HG03066 (cell line): Measurements from ENCODE around the gene CLEC4C.
"Not testable (repeated sequence)": the region's sequence is repeated elsewhere in the genome, so short reads cannot be mapped to it uniquely, and the experiment has no call there.

Source experiments
- ATAC-seq: cut with Tn5 transposase; IDR thresholded peaks from one replicate; pipeline ENCODE4 v1.9.1; 2021; ENCODE audit warnings: low read depth; ENCODE audit not compliant: unreplicated experiment

Gene CLEC4C, protein sequence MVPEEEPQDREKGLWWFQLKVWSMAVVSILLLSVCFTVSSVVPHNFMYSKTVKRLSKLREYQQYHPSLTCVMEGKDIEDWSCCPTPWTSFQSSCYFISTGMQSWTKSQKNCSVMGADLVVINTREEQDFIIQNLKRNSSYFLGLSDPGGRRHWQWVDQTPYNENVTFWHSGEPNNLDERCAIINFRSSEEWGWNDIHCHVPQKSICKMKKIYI

DNA sequence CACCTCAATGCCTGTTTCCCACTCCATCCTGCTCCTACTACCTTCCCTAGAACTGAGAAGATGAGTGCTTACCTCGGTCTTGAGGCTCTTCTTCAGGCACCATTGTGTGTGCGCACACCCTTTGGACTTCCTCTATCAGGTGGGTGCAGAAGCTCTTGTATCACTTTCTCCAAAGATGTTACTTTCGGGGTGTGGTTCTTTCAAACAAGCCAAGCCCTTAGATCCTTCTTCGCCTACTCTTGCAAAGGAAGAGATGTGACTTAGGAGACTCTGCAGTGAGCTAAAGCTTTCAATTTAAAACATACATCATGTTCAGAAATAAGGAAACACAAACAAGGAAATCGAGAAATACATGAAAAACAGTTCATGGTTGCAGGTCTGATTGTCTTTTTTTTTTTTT is at the start of gene CLEC4C:
TSS of gene CLEC4C (minus strand) at position 130 of the 400 bp plus-strand sequence. CDS start at position 103, 27 bp downstream.
- ATAC-seq, result no peak

DNA sequence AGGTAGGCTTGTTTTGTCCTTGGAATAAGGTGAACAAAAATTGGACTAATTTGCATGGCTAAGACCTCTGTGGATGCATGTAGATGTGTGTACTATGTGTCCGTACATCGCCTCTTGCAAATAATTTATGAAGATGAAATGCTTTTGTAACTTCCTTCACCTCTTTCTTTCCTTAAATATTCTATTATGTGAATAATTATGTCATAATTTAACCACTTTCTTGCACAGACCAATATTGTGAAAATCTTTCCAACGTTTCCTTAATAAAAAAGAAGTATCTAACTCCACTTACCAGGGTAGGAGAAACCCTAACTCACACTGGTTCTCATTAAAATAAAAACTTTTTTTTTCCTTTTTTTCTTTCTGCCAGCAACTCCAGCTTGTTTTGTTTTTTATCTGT is 46.0 kb upstream of the CLEC4C start:
- no peak for ATAC-seq

DNA sequence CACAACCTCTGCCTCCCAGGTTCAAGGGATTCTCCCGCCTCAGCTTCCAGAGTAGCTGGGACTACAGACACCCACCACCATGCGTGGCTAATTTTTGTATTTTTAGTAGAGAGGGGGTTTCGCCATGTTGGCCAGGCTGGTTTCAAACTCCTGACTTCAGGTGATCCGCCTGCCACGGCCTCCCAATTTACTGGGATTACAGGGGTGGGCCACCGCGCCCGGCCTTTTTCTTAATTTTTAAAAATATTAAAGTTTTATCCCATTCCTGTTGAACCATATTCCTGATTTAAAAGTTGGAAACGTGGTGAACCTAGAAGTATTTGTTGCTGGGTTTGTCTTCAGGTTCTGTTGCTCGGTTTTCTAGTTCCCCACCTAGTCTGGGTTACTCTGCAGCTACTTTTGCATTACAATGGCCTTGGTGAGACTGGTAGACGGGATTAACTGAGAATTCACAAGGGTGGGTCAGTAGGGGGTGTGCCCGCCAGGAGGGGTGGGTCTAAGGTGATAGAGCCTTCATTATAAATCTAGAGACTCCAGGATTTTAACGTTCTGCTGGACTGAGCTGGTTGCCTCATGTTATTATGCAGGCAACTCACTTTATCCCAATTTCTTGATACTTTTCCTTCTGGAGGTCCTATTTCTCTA is 41.8 kb upstream of the CLEC4C start, which contains the start of gene NANOG:
TSS of gene NANOG (plus strand) at position 519 of the 645 bp plus-strand sequence. CDS start 213 bp downstream, outside the sequence.
- ATAC-seq, result not testable (repeated sequence)

DNA sequence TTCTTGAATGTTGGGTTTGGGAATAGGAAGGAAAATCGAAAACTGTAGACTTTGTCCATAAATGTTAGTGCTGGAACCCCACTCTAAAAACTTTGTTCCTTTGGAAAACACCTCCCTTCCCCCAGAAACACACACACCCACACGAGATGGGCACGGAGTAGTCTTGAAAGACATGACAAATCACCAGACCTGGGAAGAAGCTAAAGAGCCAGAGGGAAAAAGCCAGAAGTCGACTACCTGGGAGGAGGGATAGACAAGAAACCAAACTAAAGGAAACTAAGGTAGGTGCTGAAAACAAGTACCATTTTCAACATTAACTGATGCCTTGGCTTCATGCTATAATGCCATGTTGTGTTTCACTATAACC is 41.1 kb upstream of the CLEC4C start:
- no peak for ATAC-seq

DNA sequence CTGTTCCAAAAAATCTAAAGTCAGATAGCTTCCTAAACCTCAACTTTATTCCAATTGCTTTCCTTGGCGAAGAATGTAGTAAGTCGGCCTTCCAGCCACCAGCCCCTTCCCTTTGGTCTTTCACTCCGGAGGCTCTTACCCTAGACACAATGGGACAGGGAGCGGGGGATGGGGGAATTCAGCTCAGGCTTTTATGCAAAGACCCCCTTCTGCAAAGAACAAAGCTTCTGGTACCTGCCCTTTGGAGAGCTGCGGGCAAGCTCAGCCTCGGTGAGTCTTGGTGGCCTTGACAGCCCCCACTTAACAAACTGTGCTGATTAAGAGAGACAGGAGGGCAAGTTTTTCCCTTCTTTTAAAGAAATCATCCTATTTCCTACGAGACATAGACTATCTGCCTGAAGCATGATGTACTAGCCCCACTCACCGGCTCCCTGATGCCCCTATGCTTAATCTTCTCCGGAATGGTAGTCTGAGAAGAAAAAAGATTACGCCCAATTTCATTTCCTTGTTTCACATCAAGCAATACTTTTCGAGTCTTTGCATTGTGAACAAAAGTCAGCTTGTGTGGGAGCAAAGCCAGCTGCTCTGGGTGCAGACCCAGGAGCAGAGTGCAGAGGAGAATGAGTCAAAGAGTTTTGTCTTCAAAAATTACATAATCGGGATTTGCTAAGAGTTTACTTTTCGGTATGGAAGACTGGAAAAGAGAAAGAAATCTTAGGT is 40.6 kb upstream of the CLEC4C start:
- no peak for ATAC-seq

DNA sequence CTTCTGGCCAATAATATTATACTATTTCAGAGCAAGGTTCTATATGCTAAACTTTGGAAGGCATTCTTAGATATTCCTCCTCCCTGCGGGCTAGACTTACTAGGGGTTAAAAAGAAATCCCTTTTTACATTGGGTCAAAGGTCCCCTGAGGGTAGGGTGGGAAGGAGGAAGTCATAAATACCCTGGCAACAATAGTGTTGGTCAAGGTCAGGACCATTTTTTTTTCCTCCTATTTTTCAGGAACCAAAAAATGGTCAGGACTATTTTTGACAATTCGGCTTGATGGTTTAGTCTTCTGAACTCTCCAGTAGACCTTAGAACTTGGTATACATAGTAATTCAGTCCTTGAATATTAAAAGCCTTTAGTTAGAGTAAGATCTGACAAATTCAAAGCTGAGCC is 37.5 kb upstream of the CLEC4C start:
- no peak for ATAC-seq

DNA sequence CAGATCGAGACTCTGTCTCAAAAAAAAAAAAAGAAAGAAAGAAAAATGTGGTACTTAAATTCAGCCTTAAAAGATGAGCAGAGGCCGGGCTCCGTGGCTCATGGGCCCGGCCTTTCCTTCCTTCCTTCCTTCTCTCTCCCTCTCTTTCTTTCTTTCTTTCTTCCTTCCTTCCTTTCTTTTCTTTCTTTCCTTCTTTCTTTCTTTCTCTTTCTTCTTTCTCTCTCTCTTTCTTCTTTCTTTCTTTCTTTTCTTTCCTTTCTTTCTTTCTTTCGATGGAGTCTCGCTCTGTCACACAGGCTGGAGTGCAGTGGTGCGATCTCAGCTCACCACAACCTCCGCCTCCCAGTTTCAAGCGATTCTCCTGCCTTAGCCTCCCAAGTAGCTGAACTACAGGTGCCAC is 36.3 kb upstream of the CLEC4C start:
- ATAC-seq, result not testable (repeated sequence)

DNA sequence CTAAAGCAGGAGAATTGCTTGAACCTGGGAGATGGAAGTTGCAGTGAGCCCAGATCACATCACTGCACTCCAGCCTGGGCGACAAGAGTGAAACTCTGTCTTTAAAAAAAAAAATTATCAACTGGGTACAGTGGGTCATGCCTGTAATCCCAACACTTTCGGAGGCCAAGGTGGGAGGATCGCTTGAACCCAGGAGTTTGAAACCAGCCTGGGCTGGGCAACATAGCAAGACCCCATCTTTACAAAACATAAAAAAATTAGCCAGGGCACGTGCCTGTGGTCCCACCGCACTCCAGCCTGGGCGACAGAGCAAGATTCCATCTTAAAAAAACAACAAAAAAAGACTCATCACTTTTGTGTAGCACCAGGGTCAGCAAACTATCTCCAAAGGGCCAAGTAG is 34.9 kb upstream of the CLEC4C start:
- ATAC-seq, result no peak

DNA sequence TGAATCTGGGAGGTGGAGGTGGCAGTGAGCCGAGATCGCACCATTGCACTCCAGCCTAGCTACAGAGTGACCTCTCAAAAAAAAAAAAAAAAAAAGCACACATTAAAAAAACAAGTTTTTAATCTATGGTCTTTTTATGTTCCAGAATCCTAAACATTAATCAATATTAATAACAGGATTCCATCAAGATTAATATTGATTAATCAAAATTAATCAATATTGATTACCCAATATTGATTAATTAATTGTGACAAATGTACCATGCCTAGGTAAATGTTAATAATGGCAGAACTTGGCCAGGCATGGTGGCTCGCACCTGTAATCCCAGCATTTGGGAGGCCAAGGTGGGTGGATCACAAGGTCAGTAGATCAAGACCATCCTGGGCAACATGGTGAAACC is 34.1 kb upstream of the CLEC4C start:
- ATAC-seq, result no peak

DNA sequence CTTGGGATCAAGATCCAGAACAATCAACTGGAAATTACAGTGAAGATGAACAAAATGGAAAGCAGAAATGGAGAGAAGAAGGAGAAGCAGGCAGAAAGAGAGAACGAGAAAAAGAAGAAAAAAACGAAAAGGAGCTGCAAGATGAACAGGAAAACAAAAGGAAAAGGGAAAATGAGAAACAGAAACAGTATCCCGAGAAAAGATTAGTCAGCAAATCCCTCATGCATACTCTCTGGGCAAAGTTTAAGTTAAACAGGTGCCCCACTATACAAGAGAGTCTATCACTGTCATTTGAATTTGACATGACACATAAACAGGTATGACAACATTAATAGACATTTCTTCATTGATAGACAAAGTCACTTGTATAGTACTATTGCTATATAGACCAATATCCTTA is 22.8 kb upstream of the CLEC4C start:
- no peak for ATAC-seq

DNA sequence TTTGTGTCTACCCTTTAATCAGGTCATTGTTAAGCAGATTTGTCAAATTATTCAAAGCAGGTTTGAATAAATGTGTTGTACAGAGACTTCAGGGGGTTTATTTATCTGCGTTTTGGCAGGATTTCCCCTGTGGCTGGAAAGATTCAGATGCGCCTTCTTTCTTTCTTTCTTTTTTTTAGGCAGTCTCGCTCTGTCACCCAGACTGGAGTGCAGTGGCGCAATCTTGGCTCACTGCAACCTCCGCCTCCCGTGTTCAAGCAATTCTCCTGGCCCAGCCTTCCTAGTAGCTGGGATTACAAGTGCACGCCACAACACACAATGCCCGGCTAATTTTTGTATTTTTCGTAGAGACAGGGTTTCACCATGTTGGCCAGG is 11.6 kb upstream of the CLEC4C start:
- ATAC-seq, result no peak

DNA sequence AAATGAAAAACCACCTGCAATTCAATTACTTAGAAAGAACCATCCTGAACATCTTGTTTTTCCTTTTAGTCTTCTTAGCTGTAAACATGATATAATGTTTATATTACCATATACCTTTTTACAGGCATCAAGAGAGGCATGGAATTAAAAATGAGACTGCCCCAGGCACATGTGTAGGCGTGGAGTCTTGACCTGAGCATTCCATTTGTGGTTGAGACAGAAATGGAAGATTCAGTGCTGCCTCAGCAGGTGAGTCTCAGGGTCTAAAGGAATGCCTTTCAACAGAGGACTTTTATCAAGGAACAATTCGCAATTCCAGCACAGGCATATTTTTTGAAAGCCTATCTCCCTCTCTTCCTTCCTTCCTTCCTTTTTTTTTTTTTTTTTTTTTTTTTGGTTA is 9.8 kb upstream of the CLEC4C start:
- ATAC-seq, result no peak

DNA sequence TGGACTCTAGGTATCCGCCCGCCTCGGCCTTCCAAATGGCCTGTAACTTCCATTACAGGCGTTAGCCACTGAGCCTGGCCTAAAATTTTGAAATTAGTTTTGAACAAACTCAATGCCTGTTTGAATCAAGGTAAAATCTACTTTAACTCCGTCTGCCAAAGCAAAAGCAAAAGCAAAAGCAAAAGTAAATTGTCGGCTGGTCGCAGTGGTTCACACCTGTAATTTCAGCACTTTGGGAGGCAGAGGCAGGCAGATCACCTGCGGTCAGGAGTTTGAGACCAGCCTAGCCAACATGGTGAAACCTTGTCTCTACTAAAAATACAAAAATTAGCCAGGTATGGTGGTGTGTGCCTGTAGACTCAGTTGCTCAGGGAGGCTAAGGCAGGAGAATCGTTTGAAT is 8.5 kb upstream of the CLEC4C start:
- not testable (repeated sequence) for ATAC-seq

DNA sequence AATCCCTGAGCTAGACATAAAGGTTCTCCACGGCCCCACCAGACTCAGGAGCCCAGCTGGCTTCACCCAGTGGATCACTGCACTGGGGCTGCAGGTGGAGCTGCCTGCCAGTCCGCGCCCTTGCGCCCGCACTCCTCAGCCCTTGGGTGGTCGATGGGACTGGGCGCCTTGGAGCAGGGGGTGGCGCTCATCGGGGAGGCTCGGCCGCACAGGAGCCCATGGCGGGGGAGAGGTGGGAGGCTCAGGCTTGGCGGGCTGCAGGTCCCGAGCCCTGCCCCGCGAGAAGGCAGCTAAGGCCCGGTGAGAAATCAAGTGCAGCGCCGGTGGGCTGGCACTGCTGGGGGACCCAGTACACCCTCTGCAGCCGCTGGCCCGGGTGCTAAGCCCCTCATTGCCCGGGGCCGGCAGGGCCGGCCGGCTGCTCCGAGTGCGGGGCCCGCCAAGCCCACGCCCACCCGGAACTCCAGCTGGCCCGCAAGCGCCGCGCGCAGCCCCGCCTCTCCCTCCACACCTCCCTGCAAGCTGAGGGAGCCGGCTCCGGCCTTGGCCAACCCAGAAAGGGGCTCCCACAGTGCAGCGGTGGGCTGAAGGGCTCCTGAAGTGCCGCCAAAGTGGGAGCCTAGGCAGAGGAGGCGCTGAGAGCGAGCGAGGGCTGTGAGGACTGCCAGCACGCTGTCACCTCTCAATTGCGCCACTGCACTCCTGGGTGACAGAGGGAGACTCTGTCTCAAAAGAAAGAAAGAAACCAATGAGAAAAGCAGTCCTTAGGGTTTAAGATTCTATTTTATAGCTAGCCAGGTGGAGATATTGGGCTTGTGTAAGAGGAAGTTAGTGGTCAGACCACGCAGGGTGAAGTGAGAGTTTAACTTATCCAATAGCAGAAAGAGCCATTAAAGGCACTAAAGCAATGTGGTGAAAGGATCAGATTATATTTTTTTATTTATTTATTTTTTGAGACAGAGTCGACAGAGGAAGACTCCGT is 5.1 kb upstream of the CLEC4C start:
- ATAC-seq, result not testable (repeated sequence)

DNA sequence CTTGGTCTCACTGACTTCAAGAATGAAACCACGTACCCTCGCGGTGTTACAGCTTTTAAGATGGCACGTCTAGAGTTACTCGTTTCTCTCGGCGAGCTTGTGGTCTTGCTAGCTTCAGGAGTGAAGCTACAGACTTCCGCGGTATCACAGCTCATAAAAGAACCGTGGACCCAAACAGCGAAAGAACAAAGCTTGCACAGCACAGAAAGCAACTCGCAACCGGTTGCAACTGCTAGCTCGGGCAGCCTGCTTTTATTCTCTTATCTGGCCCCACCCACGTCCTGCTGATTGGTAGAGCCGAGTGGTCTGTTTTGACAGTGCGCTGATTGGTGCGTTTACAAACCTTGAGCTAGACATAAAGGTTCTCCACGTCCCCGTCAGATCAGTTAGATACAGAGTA is 4.2 kb upstream of the CLEC4C start:
- ATAC-seq, result no peak

DNA sequence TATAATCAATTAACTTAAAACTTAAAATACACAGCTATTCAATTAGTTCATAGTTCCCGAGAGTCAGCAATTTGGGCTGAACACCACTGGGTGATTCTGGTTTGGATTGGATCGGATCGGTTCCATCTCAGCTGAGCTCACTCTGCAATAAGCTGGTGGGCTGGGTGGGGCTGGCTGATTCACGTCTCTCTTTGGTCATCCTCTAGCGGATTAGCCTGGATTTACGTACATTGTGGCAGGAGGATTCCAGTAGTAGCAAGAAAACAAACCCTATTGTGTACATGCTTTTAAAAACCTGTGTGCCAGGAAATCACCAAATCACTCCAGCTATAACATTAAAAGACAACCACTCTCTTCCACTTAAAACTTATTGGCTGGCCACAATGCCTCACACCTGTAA is 3.2 kb upstream of the CLEC4C start:
- no peak for ATAC-seq

DNA sequence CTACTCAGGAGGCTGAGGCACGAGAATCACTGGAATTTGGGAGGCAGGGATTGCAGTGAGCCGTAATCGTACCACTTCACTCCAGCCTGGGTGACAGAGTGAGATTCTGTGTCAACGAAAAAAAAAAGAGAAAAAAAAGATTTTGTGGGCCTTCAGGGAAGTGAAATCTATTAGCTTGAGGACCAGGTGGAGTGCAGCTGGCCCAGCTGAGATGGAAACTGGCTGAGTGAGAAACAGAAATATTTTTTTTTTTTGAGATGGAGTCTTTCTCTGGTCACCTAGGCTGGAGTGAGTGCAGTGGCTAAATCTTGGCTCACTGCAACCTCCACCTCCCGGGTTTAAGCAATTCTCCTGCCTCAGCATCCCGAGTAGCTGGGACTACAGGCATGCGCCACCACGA is 2.3 kb upstream of the CLEC4C start:
- ATAC-seq, result no peak

DNA sequence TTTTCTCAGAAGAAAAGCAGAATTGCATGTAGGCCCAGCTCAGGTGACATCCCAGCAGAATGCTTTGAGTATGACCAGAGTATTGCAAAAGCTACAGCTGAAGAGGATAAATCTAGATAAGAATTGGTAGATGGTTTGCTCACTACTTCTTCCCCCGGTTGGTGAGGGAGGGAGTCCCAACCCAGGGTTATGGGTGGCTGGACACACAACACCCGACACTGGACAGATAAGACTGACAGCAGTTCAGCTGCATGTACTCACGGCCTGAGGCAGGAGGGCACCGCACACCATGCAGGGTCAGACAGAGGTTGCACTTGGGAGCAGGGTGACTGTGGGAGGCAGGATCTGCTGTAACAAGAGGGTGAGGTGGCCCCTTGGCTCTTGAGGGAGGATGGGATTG is 1.7 kb upstream of the CLEC4C start:
- no peak for ATAC-seq

DNA sequence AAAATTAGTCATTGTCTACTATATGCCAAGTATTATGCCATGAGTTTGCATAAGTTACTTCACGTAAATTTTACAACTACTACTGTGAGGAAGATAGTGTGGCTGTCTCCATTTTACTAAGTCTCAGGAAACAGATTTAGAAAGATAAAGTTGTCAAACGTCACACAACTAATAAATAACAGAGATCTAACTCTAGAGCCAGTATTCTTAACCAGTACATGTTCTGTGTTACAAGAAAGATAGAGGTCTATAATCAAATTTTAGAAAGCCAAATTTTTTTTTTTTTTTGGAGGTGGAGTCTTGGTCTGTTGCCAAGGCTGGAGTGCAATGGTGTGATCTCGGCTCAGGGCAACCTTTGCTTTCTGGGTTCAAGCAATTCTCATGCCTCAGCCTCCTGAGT is 14.2 kb downstream of the CLEC4C start:
- no peak for ATAC-seq

DNA sequence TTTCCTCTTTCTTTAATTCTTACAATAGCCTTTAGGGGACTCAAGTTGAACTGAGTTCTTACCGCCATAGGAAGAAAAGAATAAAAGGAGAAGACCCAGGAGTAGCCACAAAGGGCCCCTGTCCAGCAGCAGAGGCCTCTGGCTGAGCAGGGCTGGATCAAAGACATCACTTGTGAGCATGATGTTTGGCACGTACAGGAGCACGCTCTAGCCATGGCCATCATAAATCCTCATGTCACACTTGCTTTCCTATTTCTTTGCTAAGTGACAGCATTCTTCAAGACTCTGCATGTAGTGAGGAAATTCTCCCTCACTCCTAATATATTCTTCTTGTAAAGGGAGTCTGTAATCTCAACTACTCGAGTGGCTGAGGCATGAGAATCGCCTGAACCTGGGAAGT is 15.7 kb downstream of the CLEC4C start:
- no peak for ATAC-seq

DNA sequence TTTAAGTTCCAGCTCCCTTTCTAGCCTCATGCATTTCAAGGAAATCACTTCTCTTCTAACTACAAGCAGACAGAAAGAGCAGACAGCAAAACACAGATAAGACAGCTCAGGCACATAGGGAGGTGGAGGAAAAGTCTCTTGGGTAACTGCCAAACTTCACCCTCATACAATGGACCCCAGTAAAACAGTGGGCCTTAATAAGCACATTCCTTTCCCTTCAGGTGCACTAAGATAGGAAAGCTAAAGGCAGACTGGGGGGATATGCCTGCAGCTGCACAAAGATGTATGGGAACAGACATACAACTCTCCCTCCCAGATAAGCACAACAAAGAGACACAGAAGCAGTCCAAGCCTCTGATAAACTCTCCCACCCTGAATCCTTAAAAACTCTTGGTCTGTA is 16.2 kb downstream of the CLEC4C start:
- not testable (repeated sequence) for ATAC-seq
